Measurements from ENCODE around the gene CARHSP1.
"Not testable (repeated sequence)": the region's sequence is repeated elsewhere in the genome, so short reads cannot be mapped to it uniquely, and the experiment has no call there.

Gene CARHSP1

DNA sequence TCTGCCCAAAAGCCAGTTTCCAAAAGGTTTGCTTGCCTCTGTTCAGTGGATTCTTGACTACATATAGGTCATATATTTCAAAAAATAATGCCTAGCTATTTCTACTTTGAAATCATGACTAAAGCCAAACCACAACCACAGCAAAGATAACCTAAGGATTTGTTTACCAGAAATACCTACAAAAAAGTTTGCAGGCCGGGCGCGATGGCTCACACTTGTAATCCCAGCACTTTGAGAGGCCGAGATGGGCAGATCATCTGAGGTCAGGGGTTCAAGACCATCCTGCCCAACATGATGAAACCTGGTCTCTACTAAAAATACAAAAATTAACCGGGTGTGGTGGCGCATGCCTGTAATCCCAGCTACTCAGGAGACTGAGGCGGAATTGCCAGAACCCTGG lies 15.2 kb downstream of the CARHSP1 start:
- DNase-seq (ENCODE audit: low read depth in 1 of 2, low spot score in 1 of 2) = no peak
- TF ChIP-seq JUND (IDR thresholded peaks at IDR 0.05; ENCODE audit: low read depth) = no peak
- in situ Hi-C loops (cut with HindIII; ENCODE audit: low pct_unique_long_range_greater_than_20kb, low sequenced_read_pairs) = no loop called here

DNA sequence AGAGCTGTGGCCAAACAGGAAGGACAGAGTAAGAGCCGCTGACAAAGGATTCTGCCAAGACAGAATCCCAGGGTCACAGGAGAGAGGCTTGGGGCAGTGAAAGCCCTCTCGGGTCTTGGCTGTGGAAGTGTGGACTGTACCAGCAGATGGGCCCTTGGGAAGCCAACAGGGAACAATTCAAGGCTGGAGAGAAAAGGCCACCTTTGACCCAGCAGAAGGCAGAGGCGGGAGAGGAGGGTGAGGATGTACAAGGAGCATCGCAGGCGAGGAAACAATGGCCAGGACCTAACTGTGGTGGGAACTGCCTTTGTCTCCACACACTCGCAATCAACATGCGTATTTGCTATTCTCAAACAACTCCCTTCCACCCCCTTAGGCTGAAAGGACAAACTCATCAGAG lies 15.7 kb downstream of the CARHSP1 start:
- DNase-seq (ENCODE audit: low read depth in 1 of 2, low spot score in 1 of 2) = no peak
- TF ChIP-seq JUND (IDR thresholded peaks at IDR 0.05; ENCODE audit: low read depth) = no peak
- in situ Hi-C loops (cut with HindIII; ENCODE audit: low pct_unique_long_range_greater_than_20kb, low sequenced_read_pairs) = no loop called here

DNA sequence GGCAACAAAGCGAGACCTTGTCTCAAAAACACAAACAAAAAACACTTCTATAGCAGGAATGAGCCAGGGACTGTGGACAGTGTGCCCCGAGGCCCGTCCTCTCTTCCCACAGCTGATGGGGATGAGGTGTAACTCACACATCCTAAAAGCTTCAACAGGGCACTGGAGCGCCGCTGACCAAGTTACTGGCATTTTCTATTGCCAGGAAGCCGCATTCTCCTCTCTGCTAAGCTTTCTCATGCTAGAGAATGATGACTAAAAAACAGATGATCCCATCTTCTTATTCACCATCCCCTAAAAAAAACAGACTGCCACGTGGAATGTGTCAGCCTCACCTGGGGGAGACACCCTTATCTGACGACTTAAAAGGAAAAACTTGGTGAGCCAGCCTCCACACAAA lies 16.3 kb downstream of the CARHSP1 start:
- in situ Hi-C loops (cut with HindIII; ENCODE audit: low pct_unique_long_range_greater_than_20kb, low sequenced_read_pairs) = no loop called here

DNA sequence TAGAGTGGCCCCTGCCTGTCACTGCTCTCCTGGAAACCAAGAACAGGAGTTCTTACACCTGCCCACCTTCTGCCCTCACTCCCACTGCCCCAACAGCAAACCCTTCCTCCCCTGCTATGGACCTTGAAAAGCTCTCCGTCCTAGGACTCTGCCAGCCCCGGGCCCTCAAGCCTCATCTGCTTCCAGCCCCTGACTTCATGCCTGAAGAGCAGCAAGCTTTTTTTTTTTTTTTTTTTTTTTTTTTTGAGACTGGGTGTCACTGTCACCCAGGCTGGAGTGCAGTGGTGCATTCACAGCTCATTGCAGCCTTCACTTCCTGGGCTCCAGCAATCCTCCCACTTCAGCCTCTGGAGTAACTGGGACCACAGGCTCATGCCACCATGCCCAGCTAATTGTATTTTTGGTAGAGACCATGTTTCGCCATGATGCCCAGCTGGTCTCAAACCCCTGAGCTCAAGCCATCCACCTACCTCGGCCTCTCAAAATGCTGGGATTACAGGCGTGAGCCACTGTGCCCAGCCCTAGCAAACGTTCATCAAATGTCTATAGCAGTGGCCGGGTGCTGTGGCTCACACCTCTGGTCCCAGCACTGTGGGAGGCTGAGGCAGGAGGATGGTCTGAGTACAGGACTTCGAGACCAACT lies 16.9 kb downstream of the CARHSP1 start:
- TF ChIP-seq JUND (IDR thresholded peaks at IDR 0.05; ENCODE audit: low read depth) = no peak
- in situ Hi-C loops (cut with HindIII; ENCODE audit: low pct_unique_long_range_greater_than_20kb, low sequenced_read_pairs) = no loop called here
- DNase-seq (ENCODE audit: low read depth in 1 of 2, low spot score in 1 of 2) = no peak

More for the DNA sequence above, 16.3 kb downstream of the CARHSP1 start:
- DNase-seq (ENCODE audit: low read depth in 1 of 2, low spot score in 1 of 2) = no peak
- no peak for TF ChIP-seq JUND (IDR thresholded peaks at IDR 0.05; ENCODE audit: low read depth)

DNA sequence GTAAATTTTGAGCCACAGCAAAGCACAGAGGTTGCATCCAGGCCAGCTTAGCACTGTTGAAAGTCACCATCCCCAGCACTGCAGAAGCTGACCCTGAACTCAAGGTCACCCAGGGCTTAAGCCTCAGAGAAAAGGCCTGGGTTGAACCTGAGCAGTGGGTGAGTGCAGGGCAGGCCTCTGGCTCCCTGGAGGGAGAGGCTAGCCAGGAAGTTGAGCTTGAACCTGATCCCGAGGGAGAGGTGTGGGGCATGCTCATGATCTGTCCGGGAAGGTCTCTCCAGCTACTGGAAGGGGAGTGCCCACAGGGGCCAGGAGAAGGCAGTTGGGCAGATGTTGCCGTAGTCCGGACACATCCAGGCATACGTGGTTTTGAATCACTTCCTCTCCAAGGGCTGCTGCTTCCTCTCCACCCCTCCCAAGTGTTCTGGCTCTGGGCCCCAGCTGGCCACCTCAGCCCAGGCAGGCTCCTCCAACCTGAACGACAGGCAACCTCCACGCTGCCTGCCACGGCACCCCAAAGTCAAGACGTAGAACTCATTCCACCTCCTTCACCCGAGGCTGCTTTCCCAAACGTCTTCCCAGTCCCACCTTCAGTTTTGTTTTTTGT lies 18.4 kb downstream of the CARHSP1 start:
- TF ChIP-seq JUND (IDR thresholded peaks at IDR 0.05; ENCODE audit: low read depth) = no peak
- no peak for DNase-seq (ENCODE audit: low read depth in 1 of 2, low spot score in 1 of 2)
- in situ Hi-C loops (cut with HindIII; ENCODE audit: low pct_unique_long_range_greater_than_20kb, low sequenced_read_pairs) = no loop called here

DNA sequence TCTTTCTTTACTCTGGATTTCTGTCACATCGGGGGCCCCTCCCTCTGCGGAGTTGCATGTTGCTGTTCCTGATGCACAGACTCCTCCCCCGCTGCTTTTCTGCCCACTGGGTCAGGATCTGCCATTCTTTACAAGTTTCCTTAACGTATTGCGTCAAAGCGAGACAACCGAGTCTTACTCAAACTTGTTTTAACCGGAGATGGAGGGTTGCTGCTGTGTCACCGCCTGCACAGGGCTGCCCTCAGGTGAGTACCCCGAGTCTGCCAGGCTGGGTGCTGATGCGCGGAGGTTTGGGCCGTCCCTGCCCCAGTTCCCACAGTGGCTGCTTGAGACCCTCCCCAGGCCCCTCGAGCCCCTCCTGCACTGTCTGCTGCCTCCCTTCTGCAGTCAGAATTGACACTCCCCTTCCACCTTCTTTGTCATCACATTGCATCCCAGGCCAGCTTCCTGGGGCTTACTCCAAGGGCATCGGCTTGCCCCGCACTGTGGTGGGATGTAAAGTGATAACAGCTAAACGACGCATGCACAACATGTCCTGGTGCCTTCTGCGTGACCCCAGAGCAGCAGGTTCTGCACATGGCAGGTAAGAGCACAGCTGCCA lies 19.3 kb downstream of the CARHSP1 start:
- in situ Hi-C loops (cut with HindIII; ENCODE audit: low pct_unique_long_range_greater_than_20kb, low sequenced_read_pairs) = no loop called here
- no peak for TF ChIP-seq JUND (IDR thresholded peaks at IDR 0.05; ENCODE audit: low read depth)
- no peak for DNase-seq (ENCODE audit: low read depth in 1 of 2, low spot score in 1 of 2)

DNA sequence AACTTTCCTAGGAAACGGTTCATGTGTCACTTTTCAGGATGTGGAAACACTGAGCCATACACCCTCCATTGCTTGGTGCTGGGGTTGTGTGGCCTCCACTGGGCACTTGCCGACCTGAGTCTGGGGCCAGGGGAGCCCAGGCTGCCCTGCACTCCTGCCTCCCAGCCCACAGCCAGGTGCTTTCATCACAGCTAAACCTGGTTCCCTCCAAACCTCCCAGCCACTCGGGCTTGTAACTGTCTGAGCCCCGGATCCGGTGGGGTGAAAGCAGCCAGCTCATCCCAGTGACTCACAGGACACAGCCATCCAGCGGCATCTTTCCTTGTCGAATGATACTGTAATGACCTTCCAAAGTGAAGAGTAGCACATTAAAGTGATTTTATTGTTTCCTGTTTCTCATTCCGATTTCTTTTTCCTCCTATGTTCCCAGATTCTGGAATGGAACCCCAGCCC lies 19.8 kb downstream of the CARHSP1 start:
- DNase-seq (ENCODE audit: low read depth in 1 of 2, low spot score in 1 of 2) = no peak
- in situ Hi-C loops (cut with HindIII; ENCODE audit: low pct_unique_long_range_greater_than_20kb, low sequenced_read_pairs) = no loop called here
- no peak for TF ChIP-seq JUND (IDR thresholded peaks at IDR 0.05; ENCODE audit: low read depth)

DNA sequence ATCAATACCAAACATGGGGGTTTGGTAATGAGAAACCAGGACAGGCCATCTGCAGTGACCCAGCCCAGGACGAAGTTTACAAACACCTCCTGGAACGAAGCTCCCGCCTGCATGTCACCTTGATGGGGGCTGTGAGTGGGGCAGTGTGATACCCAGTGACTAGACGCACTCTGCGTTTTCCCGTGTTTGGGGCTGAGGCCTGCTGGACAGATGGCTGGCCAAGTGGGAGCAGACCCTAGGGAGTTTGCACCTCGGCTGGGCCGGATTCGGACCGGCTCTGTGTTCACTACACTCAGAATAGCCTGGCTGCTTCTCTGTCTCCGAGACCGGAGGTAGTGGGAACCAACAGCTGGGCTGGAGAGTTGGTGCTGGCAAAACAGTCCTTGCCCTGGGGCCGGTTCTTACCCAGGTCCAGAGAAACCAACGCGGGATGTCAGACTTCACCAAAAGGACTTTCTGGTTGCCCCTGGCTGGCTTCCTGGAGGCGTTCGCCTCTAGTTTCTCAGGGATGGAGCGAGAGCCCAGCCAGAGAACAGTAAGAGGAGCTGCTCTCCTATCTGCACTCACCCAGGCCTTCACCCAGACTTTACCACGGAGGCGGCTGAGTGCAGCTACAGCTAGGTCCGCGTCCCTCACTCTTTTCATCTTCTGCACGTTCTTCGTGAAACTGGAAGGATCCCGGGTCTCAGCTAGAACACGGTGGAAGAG lies 20.4 kb downstream of the CARHSP1 start:
- in situ Hi-C loops (cut with HindIII; ENCODE audit: low pct_unique_long_range_greater_than_20kb, low sequenced_read_pairs) = no loop called here
- DNase-seq (ENCODE audit: low read depth in 1 of 2, low spot score in 1 of 2) = no peak
- TF ChIP-seq JUND (IDR thresholded peaks at IDR 0.05; ENCODE audit: low read depth) = no peak

DNA sequence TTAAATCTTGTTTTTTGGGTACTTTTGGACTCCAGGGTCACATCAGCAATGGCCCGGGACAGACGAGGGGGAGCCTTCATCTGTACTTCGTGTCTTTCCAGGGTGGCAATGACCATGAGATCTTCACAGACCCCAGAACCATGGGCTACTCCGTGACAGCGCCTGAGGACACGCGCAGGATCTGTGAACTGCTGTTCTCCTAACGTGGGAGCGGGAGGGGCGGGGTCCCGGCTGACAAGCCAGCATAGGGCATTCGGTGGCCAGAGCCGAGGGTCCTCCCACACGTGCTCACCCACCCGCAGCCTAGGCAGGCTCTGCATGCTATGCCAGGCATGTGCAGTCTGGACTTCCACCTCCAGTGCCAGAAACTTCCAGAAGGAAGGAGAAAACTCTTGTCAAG lies 21.2 kb downstream of the CARHSP1 start:
- no peak for DNase-seq (ENCODE audit: low read depth in 1 of 2, low spot score in 1 of 2)
- in situ Hi-C loops (cut with HindIII; ENCODE audit: low pct_unique_long_range_greater_than_20kb, low sequenced_read_pairs) = no loop called here
- TF ChIP-seq JUND (IDR thresholded peaks at IDR 0.05; ENCODE audit: low read depth) = no peak

DNA sequence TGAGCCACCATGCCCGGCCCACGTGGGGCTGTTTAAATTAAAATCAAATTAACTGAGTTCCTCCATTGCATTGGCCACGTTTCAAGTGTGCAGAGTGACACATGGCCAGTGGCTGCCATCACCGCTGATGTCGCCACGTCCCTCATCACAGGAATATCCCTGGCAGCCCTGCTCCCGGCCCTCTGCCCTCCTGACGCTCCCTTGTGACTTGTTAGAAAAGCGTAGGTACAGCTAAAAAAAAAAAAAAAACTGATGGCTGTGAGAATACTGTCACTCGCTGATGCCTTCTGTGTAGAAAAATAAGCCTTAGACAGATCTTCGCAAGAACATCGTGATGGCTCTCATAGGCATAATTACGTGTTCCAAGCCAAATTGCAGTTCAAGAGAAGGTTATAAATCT lies 21.7 kb downstream of the CARHSP1 start:
- DNase-seq (ENCODE audit: low read depth in 1 of 2, low spot score in 1 of 2) = no peak
- TF ChIP-seq JUND (IDR thresholded peaks at IDR 0.05; ENCODE audit: low read depth) = no peak
- in situ Hi-C loops (cut with HindIII; ENCODE audit: low pct_unique_long_range_greater_than_20kb, low sequenced_read_pairs) = no loop called here

DNA sequence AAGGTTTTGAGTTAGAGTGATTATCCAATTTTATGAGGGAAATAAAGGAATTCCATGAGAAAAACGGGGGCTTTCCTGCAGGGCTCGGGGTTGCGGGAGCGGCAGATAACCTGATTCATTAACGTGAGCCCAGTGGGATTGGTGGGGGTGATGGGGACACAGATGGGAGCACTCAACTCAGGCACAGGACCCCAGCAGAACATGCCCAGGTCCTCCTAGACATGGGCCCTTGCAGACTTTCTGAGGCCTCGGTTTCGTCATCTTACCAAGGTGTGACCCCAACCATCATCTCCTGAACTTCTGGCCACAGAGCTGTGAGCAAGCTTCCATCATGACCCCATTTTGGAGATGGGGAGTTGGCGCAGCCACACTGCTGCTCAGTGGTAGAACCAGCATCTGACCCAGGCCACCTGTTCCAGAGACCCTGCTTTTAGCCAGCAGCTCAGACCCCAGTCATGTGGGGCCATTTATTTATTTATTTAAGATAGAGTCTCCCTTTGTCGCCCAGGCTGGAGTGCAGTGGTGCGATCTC lies 22.3 kb downstream of the CARHSP1 start:
- in situ Hi-C loops (cut with HindIII; ENCODE audit: low pct_unique_long_range_greater_than_20kb, low sequenced_read_pairs) = no loop called here
- no peak for DNase-seq (ENCODE audit: low read depth in 1 of 2, low spot score in 1 of 2)
- TF ChIP-seq JUND (IDR thresholded peaks at IDR 0.05; ENCODE audit: low read depth) = no peak

DNA sequence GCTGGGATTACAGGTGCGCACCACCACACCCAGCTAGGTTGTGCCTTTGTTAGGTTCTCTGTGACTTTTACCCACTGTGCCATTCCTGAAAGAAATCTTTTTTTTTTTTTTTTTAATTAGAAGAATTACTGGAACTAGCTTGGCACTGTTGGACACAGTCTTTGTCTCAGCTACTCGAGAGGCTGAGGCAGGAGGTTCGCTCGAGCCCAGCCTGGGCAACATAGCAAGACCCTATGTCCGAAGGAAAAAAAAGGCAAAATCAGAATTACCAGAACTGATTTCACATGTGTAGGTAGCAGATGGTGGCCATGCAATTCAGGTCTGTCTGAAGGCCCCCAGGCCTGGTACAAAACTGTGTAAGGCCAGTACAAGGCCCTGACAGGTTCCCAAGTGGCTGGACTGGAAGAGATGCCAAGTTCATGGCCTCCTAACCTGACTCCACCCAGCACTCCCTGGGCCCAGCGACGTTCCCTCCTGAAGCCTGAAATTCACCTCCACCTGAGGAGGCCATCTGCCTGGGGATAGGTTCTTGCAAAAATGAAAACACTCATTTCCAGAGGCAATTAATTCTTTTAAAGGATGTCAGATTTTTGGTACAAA lies 23.0 kb downstream of the CARHSP1 start:
- DNase-seq (ENCODE audit: low read depth in 1 of 2, low spot score in 1 of 2) = no peak
- in situ Hi-C loops (cut with HindIII; ENCODE audit: low pct_unique_long_range_greater_than_20kb, low sequenced_read_pairs) = no loop called here
- TF ChIP-seq JUND (IDR thresholded peaks at IDR 0.05; ENCODE audit: low read depth) = no peak

DNA sequence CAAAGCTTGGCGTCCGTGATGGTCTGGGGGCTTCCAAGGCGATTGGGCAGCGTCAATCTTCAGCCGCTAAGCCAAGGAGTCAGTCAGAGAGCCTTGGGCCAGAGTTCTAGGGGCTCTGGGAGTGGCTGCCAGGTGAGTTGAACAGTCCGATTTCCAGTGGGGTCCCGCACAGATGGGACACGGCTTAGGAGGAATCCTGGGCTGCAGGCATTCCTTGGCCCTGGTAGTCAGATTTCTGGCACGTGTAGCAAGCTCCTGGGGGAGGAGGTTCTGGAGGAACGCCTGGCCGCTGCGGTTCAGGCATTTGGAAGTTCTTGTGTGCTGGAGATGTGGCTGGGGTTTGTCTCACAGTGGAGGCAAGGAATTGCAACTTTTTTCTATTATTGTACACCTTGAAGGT lies 25.5 kb downstream of the CARHSP1 start:
- DNase-seq (ENCODE audit: low read depth in 1 of 2, low spot score in 1 of 2); in situ Hi-C loops (cut with HindIII; ENCODE audit: low pct_unique_long_range_greater_than_20kb, low sequenced_read_pairs): not testable (repeated sequence)

DNA sequence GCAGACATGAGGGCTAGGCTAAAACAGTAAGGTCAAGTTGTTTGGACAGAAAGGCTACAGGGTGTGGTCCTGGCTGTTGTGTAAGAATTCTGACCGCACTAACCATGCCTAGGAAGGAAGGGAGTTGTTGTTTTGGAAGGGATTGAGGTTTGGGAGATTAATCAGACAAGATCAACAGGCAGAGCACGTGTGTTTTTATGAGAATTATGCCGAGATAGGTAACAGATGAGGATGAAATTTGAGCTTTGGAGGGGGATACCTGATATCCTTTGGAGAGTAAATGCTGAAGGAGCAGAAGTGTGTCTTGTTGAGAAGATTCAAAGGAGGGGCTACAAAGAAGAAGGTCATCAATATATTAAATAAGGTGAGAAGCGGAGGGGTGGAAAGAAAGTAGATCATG lies 26.8 kb downstream of the CARHSP1 start:
- in situ Hi-C loops (cut with HindIII; ENCODE audit: low pct_unique_long_range_greater_than_20kb, low sequenced_read_pairs); DNase-seq (ENCODE audit: low read depth in 1 of 2, low spot score in 1 of 2): not testable (repeated sequence)

DNA sequence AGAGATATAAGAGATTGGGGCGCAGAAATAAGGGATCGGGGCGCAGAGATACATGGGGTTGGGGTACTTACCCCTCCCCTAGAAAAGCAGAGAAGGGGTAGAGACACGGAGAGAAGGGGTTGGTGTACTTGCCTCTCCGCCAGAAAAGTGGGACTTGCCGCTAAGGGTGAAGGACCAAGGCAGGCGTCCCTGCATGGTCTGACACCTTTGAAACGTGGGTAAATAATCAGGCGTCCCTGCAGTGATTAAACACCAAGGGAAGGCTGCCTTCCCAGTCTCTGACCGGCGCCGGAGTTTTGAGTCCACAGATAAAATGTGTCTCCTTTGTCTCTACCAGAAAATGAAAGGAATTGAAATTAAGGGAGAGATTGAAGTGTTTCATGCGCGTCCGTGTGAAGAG lies 31.2 kb downstream of the CARHSP1 start:
- in situ Hi-C loops (cut with HindIII; ENCODE audit: low pct_unique_long_range_greater_than_20kb, low sequenced_read_pairs); DNase-seq (ENCODE audit: low read depth in 1 of 2, low spot score in 1 of 2): not testable (repeated sequence)

DNA sequence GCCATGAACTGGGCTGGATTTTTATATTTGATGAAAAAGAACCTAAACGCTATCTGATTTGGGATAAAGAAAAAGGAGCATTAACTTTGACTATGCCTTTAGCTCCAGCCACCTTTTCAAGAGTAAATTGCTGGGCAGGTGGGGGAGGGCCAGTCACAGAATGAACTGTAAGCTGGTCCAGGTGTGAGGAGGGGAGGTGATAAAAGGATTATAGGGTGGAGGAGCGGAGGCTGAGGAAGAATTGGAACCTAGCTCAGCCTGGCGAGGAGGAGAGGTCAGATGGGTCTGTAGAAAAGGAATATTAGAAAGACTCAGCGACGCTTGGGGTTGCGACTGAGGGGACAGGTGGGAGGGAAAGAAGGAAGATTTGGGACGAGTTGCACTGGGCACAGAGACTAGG lies 32.0 kb downstream of the CARHSP1 start:
- in situ Hi-C loops (cut with HindIII; ENCODE audit: low pct_unique_long_range_greater_than_20kb, low sequenced_read_pairs); DNase-seq (ENCODE audit: low read depth in 1 of 2, low spot score in 1 of 2): not testable (repeated sequence)

Measured in T47D (cell line).